Suppressor macrophage treated with lipopolysaccharide for 1 hour (primary cell): ENCODE results near the gene PKP4.

ENCODE experiments used
- DNase-seq, 3 donors: peaks; one replicate each; pipeline ENCODE4 v3.0.0-alpha.2; 2020 to 2022

Gene PKP4

GRCh38 chr2:158498043-158498748, 41.4 kb downstream of the PKP4 start:
- no peak for DNase-seq

GRCh38 chr2:158498749-158499136, 42.0 kb downstream of the PKP4 start:
- DNase-seq, result no peak

GRCh38 chr2:158499383-158499782, 42.6 kb downstream of the PKP4 start:
- DNase-seq, result no peak

- no peak for DNase-seq
These were observed 43.6 kb downstream of the PKP4 start for GRCh38 chr2:158500333-158500732.

GRCh38 chr2:158501301-158501700, 44.5 kb downstream of the PKP4 start:
- DNase-seq, result no peak

GRCh38 chr2:158502974-158503373, 46.2 kb downstream of the PKP4 start:
- no peak for DNase-seq

GRCh38 chr2:158504088-158504487, 47.3 kb downstream of the PKP4 start:
- DNase-seq, result no peak

GRCh38 chr2:158505448-158505934, 48.7 kb downstream of the PKP4 start:
- DNase-seq, result no peak

GRCh38 chr2:158507141-158507540, 50.4 kb downstream of the PKP4 start:
- no peak for DNase-seq

- no peak for DNase-seq
These were observed 50.9 kb downstream of the PKP4 start for GRCh38 chr2:158507679-158508078.

GRCh38 chr2:158509928-158510797, 53.4 kb downstream of the PKP4 start:
- peak in 1 of 3 donors; percentile 12 for DNase-seq

- no peak for DNase-seq
These were observed 54.1 kb downstream of the PKP4 start for GRCh38 chr2:158510887-158511286.

- peak in 1 of 3 donors; percentile 4 for DNase-seq
These were observed 55.0 kb downstream of the PKP4 start for GRCh38 chr2:158511706-158512105.

- no peak for DNase-seq
These were observed 55.6 kb downstream of the PKP4 start for GRCh38 chr2:158512323-158512722.

GRCh38 chr2:158513841-158514240, 57.1 kb downstream of the PKP4 start:
- DNase-seq, result no peak

GRCh38 chr2:158518084-158518483, 61.3 kb downstream of the PKP4 start:
- DNase-seq, result peak; percentile 28 to 39 (median 32)

- DNase-seq, result no peak
These were observed 62.7 kb downstream of the PKP4 start for GRCh38 chr2:158519481-158519880.

GRCh38 chr2:158529379-158530259, 72.9 kb downstream of the PKP4 start:
- DNase-seq, result no peak

GRCh38 chr2:158530829-158531228, 74.1 kb downstream of the PKP4 start:
- DNase-seq, result no peak

GRCh38 chr2:158533009-158533408, 76.3 kb downstream of the PKP4 start:
- DNase-seq, result no peak

- DNase-seq, result no peak
These were observed 82.6 kb downstream of the PKP4 start for GRCh38 chr2:158539176-158540005.

GRCh38 chr2:158542577-158542976, 85.8 kb downstream of the PKP4 start:
- DNase-seq, result no peak
